Smooth muscle cell (in vitro differentiated cells): ENCODE data around the gene LRRC4C. TPM values are rescaled to one million over a fixed set of nuclear protein-coding genes. Genes with fewer than 3 reads are reported as not detected.

Experiments used
- DNase-seq: peaks from one replicate; lab custom pipeline; 2025; ENCODE audit not compliant: unreplicated experiment; lab: John Stamatoyannopoulos, UW
- H2AFZ ChIP-seq: fragments of 200-600 bp; sonication (generic); 2 replicates; pipeline ENCODE4 v1.6.0; 2016; ENCODE audit warnings: antibody characterized with exemption, low read depth, mild to moderate bottlenecking
- H3F3A ChIP-seq: fragments of 200-600 bp; sonication (generic); 2 replicates; pipeline ENCODE4 v1.6.0; 2017; ENCODE audit warnings: antibody characterized with exemption, low read depth
- H3K27ac ChIP-seq: fragments of 200-600 bp; sonication (generic); 2 replicates; pipeline ENCODE4 v1.5.1; 2016; ENCODE audit warnings: low read depth, mild to moderate bottlenecking
- H3K27me3 ChIP-seq: fragments of 200-600 bp; sonication (generic); 2 replicates; pipeline ENCODE4 v1.6.1; 2016; ENCODE audit warnings: low read depth, mild to moderate bottlenecking
- H3K36me3 ChIP-seq: fragments of 200-600 bp; sonication (generic); 2 replicates; pipeline ENCODE4 v1.5.1; 2016; ENCODE audit warnings: low read depth
- H3K4me1 ChIP-seq: fragments of 200-600 bp; sonication (generic); 2 replicates; pipeline ENCODE4 v1.5.1; 2016; ENCODE audit warnings: low read depth
- H3K4me2 ChIP-seq: fragments of 200-600 bp; sonication (generic); 2 replicates; pipeline ENCODE4 v1.6.0; 2016; ENCODE audit warnings: mild to moderate bottlenecking
- H3K4me3 ChIP-seq: fragments of 200-600 bp; sonication (generic); 2 replicates; pipeline ENCODE4 v1.5.1; 2016; ENCODE audit warnings: mild to moderate bottlenecking
- H3K79me2 ChIP-seq: fragments of 200-600 bp; sonication (generic); 2 replicates; pipeline ENCODE4 v1.6.0; 2016; ENCODE audit warnings: low read depth, mild to moderate bottlenecking
- H3K9ac ChIP-seq: fragments of 200-600 bp; sonication (generic); 2 replicates; pipeline ENCODE4 v1.6.0; 2016; ENCODE audit warnings: low read depth
- H3K9me3 ChIP-seq: fragments of 200-600 bp; sonication (generic); replicated peaks from 2 replicates; pipeline ENCODE4 v1.5.1; 2016; ENCODE audit warnings: low read depth
- H4K20me1 ChIP-seq: fragments of 200-600 bp; sonication (generic); 2 replicates; pipeline ENCODE4 v1.6.0; 2016; ENCODE audit warnings: low read depth
- WGBS: methylation state at CpG from one replicate; pipeline ENCODE4 v1.1.7; 2016; ENCODE audit warnings: low lambda C conversion rate; 5-methylcytosine and 5-hydroxymethylcytosine counted together
- polyA plus RNA-seq: library from polyadenylated mRNA; unstranded; fragments of >200 nt; fragmentation: Nextera tagmentation; extraction: Ambion mirVana; gene quantifications from 2 replicates; pipeline ENCODE4 v1.2.1, GENCODE V29; 2016
- total RNA-seq: library from RNA; depleted of rRNA; stranded (reverse); fragments of >200 nt; gene quantifications from 2 replicates; pipeline ENCODE4 v1.2.3, GENCODE V29; 2014
- TF ChIP-seq, protein P1 (sequence below): fragments of 200-600 bp; sonication (generic); IDR thresholded peaks from 2 replicates; pipeline ENCODE4 v1.5.1; 2017; ENCODE audit warnings: borderline replicate concordance, mild to moderate bottlenecking, antibody characterized with exemption; ENCODE audit not compliant: insufficient read depth, poor library complexity, severe bottlenecking

Gene LRRC4C
- total and polyA plus RNA-seq, 2 experiments from 2014 or later = 7.3 to 10.1 TPM

DNA sequence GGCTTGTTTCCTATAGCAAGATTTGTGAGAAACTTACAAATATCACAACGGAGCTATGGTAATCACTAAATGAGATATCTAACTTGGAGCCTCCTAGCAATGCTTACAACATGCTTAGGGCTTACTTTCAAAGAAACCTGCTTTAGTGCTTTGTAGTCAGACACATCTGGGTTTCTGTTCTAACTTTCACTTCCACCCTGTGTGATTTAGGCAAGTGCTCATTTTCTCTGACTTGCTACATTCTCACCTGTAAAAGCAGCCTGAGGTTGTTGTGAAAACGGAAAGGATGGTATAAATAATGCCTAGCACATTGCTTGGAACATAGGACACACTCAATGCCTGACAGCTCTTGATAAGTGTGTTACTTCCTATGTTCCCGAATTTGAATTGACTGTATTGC lies 45.6 kb downstream of the LRRC4C start:
- Histone ChIP-seq H3K27ac (no peak overlapping the region), H3K9me3 (no peaks in the 10 kb centered on the region), H4K20me1 (no peaks in the 10 kb centered on the region), H3K79me2 (no peaks in the 10 kb centered on the region), H3F3A (no peaks in the 10 kb centered on the region), H3K4me3 (no peak overlapping the region), H3K9ac (no peak overlapping the region), H3K4me1 (no peaks in the 10 kb centered on the region), H3K36me3 (no peaks in the 10 kb centered on the region), H3K4me2 (no peak overlapping the region), H2AFZ (no peak overlapping the region), H3K27me3 (no peaks in the 10 kb centered on the region)
- no peak for DNase-seq
- TF ChIP-seq, protein P1, sequence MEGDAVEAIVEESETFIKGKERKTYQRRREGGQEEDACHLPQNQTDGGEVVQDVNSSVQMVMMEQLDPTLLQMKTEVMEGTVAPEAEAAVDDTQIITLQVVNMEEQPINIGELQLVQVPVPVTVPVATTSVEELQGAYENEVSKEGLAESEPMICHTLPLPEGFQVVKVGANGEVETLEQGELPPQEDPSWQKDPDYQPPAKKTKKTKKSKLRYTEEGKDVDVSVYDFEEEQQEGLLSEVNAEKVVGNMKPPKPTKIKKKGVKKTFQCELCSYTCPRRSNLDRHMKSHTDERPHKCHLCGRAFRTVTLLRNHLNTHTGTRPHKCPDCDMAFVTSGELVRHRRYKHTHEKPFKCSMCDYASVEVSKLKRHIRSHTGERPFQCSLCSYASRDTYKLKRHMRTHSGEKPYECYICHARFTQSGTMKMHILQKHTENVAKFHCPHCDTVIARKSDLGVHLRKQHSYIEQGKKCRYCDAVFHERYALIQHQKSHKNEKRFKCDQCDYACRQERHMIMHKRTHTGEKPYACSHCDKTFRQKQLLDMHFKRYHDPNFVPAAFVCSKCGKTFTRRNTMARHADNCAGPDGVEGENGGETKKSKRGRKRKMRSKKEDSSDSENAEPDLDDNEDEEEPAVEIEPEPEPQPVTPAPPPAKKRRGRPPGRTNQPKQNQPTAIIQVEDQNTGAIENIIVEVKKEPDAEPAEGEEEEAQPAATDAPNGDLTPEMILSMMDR = no peak
- WGBS = 80% methylated on average over 3 of the region's 3 CpGs

GRCh38 chr11:41405812-41406211 lies 53.6 kb downstream of the LRRC4C start:
- Histone ChIP-seq H4K20me1 (no peaks in the 10 kb centered on the region), H3F3A (no peaks in the 10 kb centered on the region), H3K9me3 (no peaks in the 10 kb centered on the region), H3K4me1 (no peaks in the 10 kb centered on the region), H3K36me3 (no peaks in the 10 kb centered on the region), H3K79me2 (no peaks in the 10 kb centered on the region), H3K27me3 (no peaks in the 10 kb centered on the region), H3K27ac (no peak overlapping the region), H3K4me3 (no peak overlapping the region), H3K4me2 (no peak overlapping the region), H2AFZ (no peak overlapping the region), H3K9ac (no peak overlapping the region)
- TF ChIP-seq, protein P1 = no peak
- DNase-seq = no peak

- WGBS = 86% methylated on average over 2 of the region's 2 CpGs
- H3K9ac ChIP-seq = no peak overlapping the region
- TF ChIP-seq, protein P1 = no peak
- no peaks in the 10 kb centered on the region for H3K79me2 ChIP-seq
- H3K4me2 ChIP-seq = no peak overlapping the region
- H2AFZ ChIP-seq = no peak overlapping the region
- no peaks in the 10 kb centered on the region for H3K9me3 ChIP-seq
- no peak for DNase-seq
- no peaks in the 10 kb centered on the region for H3F3A ChIP-seq
- H3K36me3 ChIP-seq = no peaks in the 10 kb centered on the region
- H3K27me3 ChIP-seq = no peaks in the 10 kb centered on the region
- no peak overlapping the region for H3K4me3 ChIP-seq
- H4K20me1 ChIP-seq = no peaks in the 10 kb centered on the region
- no peak overlapping the region for H3K27ac ChIP-seq
- H3K4me1 ChIP-seq = no peaks in the 10 kb centered on the region
These were observed 55.3 kb downstream of the LRRC4C start for GRCh38 chr11:41404109-41404508.

DNA sequence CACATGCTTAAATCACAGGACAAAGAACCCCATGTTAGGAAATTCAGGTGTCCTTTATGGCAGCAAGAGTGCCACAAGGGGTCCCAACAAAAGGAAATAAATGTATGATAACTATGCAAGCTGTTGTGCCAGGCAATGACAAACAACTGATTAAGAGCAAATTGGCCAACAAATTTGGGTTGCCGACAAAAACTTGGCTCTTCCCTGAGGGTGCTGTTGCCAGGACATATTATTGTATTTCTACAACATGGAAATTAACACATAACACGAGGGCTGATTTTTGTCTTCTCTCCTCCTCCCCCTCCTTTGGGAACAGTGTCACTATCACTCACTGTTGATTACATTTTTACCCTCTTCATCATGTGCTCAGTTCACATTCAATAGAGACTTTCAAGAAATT lies 56.0 kb downstream of the LRRC4C start:
- Histone ChIP-seq H3K4me2 (no peak overlapping the region), H3K79me2 (no peaks in the 10 kb centered on the region), H3K36me3 (no peaks in the 10 kb centered on the region), H3K4me3 (no peak overlapping the region), H3K9me3 (no peaks in the 10 kb centered on the region), H4K20me1 (no peaks in the 10 kb centered on the region), H2AFZ (no peak overlapping the region), H3K27me3 (no peaks in the 10 kb centered on the region), H3K27ac (no peak overlapping the region), H3K4me1 (no peaks in the 10 kb centered on the region), H3K9ac (no peak overlapping the region), H3F3A (no peaks in the 10 kb centered on the region)
- TF ChIP-seq, protein P1 = no peak
- 84% methylated on average over 2 of the region's 2 CpGs for WGBS
- no peak for DNase-seq
